ENCODE results near the gene RPH3AL.

Gene RPH3AL

DNA sequence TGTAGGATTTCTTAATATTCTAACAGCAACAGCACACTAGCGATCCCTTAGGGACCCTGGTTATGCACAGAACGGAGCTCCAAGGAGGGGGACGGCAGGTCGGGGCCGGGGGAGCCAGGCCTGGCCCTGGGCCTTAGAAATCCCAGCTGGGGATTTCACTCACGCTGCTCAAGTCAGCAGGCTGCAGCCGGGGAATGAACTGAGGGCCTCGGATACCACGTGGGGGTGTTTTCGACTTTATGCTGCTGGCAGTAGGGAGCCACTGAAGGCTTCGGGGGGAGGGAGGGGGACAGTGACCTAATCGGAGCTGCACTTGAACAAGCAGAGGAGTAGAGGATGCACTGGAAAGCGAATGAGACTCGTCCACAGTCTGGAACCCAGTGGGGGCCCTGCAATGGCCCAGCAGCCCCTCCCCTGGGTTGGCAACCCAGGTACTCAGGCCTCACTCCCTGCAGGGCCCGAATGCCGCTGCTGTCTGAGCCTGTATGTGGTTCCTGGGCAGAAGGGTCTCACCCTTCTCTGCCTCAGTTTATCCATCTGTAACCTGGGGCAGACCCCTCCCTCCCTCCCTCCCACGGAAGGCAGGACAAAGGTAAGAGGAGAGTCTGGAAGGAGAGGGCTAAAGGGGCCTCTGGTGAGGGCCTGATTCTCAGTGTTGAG lies 53.7 kb downstream of the RPH3AL start:
- no peak for ATAC-seq

DNA sequence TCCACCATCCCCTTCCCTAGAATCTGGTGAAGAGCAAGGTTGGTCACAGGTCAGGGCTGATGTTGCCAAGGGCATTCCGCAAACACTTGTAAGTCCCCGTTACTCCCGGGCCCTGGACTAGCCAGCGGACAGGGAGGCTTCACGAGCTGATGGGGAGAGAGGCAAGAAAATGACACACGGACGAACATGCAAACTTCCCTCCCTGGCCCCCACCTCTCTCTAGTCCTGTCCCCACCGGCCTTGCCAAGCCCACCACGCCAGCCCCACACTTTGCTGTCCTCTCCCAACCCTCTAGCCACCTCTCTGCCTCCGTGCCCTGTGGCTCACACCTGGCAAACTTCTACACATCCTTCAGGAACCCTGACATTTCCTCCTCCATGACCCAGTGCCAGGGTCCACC lies 54.8 kb downstream of the RPH3AL start:
- no peak for ATAC-seq

DNA sequence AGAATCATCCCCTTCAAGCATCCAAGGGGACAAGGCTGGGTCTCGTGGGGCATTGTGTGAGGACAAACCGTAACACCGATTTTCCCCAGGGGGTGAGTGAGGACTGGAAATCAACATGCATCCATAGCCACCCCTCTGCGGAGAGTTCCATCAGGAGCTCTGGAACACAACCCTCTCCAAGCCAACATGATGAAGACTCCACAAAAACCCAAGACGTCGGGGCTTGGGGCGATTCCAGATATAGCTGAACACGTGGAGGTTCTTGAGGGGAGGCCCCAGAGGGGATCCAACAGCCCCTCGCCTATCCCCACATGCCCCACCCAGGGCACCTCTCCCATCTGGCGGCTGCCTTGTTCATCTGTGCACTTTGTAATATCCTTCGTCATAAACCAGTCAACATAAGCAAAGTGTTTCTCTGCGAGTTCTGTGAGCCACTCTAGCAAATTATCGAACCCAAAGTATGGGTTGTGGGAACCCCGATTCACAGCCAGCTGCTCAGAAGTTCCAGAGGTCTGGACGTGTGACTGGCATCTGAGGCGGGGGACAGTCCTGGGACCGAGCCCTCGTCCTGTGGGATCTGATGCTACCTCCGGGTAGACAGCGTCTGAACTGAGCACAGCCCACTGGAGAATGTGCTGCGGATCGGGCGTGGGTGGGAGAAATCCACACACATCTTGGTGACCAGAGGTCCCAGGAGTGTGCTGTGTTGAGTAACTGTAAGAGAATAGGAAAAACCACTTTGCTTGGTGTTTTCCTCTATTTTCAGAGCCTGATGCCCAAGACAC lies 55.5 kb downstream of the RPH3AL start:
- ATAC-seq = no peak

DNA sequence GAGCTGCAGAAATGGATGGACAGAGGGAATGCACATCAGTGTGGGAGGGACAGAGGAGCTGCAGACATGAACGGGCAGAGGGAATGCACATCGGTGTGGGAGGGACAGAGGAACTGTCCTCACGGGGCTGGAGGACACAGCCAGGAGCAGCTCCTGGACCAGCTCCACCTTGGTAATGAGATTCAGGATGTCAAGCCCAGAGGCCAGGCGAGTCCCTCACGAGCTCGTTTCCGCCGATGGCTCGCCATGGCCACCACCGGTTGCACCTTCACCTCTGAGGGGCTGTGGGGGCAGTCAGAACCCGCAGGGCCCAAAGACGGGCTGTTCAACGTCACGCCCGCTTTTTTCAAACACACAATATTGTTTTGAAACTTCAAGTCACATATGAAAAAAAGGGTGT lies 56.2 kb downstream of the RPH3AL start:
- ATAC-seq = no peak

DNA sequence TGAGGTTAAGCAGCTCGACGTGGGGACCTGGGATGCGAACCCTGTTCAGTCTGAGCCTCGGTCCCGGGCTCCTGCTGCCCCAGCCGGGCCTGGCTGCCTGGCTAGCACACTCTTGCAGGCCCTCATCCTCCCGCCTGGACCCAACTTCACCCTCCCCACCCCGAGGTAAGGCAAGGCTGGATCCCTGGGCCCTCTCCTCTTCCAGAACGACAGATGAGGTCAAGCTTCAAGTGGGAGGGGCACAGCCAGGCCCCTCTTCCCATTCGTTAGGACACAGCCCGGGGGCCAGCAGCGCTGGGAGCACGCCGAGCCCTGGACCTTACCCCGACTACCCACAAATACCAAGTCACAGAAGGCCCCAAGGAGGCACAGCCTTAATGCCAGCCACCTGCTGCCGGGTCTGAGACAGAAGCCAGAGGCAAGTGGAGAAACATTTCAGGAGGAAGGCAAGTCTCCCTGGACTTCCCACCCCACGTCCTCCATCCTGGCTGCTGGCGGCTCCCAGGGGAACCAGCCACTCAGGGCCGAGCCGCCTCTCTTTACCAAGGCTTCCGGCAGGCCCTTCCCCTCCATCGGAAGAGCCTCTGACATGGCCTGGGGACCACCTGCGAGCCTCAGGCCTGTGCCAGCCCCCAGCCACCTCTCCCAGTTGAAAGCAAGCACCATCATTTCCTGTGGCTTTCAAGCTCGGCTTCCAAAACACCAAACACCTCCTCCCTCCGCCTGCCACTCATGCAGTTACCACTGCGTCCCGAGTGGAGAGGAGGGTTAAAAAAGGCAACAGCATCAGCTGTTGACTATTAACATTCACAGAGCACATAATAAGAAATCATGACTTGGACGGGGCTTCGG lies 59.9 kb downstream of the RPH3AL start:
- no peak for ATAC-seq

DNA sequence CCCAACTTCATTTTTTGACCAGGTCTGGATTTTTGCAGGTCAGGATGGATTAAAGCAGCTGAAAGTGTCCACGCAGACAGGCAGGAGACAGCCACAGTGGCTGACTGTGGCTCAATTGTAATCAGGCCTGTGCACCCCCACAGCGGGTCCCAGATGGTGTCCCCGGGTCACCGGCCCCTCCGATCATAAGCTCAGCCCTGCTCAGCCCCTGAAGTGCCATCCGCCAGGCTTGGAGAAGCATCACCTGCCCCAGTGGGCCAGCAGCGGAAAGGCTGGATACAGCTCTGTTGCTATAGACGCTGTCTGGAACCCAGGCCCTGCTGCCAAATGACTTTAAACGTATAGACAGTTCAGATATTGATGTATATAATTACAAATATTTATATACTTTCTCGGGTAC lies 60.6 kb downstream of the RPH3AL start:
- no peak for ATAC-seq

DNA sequence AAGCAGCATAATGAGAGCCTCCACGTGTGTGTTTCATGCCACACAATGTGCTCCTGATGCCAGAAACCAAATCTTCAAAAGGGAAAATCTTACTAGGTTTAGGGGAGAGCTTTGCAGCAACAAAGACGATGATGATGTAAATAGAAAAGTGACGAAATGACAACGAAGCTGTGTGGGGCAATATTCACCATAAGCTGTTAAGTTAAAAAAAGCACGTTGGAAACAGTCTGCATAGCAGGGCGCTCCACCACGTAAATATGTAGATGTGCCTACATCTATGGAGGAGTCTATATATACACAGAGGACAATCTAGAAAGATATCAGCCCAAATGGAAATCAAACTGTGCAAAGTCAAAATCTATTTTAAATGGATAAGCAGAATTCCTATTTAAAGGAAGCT lies 61.0 kb downstream of the RPH3AL start:
- ATAC-seq = no peak

DNA sequence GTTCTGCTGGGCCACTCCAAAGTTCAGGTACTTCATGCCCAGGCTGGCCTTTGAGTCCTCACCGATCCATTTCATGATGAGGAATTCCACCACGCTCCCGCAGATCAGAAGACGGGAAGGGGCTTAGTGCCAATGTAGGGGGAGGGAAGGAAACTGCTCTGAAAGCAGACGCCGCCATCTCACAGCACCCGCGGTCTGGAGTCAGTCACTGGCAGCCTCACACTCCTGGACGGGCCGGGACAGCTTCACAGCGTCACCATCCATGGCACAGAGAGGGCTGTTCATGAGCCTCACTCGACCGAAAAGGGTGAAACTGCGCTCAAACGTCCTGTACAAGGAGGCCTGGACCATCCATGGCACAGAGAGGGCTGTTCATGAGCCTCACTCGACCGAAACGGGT lies 62.0 kb downstream of the RPH3AL start:
- ATAC-seq = no peak

DNA sequence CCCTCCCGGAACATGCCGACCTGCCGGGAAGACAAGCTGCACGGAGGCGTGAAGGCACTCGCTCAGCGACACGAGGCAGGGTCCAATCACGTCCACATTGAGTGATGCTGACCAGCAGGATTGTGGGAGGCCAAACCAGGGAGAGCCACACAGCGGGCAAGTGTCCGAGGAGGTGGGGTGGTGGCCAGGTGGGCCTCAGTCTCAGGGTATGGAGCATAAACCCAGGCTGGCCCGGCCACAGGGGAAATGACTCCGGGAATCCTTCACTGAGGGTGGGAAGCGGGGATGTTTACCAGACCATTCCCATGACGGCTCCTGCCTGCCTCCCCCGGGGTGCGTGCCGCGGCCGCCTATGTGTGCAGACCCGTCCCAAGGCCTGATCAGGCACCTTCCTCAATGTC lies 62.5 kb downstream of the RPH3AL start:
- no peak for ATAC-seq

DNA sequence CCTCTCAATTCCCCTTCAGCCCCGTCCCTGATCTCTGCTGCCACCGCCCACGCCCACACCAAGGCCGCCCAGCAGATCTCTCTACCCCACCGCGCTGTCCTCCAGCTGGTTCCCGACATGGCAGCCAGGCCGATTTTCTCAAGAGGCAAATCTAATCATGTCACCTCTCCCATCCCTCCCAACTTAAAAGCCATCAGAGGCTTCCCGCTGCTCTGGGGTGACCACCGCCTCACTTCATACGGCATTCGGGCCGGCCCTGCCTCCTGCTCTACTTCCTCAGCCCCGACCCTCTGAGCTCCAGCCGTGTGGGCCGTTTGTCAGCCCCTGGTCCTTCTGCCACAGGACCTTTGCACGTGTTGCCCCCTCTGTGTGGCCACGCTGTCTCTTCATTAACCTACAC lies 63.2 kb downstream of the RPH3AL start:
- no peak for ATAC-seq

DNA sequence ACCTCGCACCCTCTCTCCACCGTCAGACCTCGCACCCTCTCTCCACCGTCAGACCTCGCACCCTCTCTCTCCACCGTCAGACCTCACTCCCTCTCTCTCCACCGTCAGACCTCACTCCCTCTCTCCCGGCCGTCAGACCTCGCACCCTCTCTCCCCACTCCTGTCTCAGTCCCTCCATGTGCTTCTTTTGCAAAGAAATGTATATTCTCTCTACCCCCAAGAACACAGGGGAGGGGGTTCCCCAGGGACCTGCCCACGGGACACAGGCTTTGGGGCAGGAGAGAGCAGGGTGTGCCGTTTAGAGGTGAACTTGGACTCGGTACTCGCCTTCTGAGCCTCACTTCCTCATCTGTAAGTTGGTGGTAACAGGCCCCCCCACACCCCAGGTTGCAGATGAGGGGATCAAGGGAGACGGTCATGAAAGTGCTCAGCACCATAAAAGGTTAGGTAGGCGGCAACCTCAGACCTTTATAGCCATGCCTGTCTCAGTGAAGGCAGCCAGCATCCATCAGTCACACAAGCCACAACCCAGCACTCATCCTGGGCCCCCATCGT lies 63.7 kb downstream of the RPH3AL start:
- no peak for ATAC-seq

DNA sequence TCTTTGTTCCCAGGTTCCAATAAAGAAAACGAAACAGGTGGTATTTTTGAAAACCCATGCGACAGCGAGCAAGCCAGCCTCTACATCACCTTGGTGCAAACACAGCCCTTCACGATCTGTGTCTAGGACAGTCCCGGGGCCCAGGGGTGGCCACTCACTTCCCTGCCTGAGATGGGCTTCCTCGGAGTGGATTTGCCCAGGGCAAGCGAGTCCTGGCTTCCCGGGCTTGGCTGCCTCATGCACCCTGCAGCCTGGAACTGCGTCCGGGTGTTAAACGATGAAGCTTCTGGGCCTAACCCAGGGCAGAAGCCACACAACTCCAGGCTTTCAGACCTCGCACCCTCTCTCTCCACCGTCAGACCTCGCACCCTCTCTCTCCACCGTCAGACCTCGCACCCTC lies 66.0 kb downstream of the RPH3AL start:
- no peak for ATAC-seq

DNA sequence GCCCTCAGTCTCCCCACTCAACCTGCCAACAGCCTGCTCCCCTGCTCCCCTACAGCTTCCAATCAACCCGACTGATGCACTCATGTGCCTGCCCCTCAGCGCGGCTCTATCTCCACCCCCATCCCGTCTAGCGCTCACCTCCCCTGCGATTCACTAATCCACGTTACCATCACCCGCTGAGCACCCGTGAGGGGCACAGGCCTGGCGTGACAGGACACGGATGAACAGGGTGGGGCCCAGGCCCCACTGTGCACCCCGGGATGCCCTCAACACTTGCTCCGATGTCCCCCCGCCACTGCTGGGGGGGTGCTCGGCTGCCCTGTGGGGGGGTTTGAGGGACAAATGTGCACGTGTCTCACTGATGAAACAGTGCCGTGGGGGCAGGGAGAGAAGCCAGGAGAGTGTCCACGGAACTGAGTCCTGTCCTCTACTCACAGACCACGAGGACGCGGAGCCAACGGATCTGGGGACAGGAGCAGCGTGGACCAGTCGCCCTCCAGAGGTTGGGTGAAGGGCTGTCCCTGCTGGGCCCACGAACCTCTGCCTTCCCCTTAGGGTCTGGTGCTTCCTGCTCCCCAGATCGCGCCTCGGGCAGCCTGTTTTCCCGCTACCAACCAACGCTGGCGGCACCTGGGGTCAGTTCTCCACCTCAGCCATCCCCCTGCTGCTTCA lies 66.7 kb downstream of the RPH3AL start:
- no peak for ATAC-seq

DNA sequence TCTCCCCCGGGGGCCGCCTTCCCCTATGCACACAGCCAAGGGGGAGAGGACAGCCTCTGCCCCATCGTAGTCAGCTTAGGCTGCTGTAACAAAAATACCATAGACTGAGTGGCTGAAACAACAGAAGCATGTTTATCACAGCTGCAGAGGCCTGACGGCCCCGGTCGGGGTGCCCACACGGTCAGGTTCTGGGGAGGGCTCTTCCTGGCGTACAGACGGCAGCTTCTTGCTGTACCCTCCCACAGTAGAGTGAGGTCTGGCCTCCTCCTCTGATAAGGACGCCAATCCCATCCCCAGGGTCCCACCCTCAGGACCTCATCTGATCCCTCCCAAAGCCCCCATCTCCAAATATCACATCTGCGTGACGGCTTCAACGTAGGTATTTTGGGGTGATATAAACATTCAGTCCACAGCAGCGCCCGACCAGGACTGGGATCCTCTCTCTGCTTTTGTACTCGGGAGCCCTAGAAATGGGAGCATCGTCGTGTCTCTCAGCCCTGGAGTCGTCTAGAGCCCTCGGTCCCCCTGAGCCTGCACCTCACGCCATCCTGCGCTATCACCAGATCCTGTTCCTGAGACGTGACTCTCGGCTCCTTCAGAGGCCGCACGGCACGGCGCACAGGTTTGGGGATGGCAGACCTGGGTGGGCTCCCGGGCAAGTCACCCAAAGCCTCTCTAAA lies 67.8 kb downstream of the RPH3AL start:
- no peak for ATAC-seq

DNA sequence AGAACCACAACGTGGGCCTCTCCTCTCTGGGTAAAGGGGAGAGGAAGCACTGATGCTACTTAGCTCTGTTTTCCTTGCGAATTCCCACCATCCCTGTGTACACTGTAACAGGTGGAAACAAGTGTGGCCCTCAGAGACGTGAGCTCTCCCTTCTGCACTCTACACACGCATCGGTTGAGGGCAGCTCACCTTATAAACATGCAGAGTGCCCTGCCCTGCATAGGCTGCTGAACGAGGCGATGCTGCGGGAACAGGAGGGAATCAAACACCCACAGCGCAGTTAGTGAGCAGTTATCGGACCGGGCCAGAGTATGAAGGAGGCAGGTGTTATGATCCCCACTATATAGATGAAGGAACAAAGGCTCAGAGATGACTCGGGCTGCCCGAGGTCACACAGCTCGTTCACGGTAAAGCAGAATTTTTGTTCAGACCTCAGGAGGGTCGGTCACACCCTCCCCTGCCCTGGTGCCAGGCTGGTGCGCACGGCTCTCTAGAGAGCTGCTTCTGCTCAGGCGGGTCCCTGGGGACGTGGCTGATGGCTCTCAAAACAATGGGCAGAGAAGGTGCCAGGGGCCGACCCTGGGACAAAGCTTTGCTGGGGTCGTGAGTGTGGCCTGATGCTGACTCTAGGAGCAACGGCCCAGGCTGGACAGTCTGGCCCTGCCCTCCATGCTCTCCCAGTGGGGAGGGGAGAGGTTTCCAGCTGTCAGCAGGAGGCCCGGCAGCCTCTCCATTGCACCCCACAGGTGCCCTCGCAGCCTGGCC lies 68.5 kb downstream of the RPH3AL start:
- no peak for ATAC-seq

DNA sequence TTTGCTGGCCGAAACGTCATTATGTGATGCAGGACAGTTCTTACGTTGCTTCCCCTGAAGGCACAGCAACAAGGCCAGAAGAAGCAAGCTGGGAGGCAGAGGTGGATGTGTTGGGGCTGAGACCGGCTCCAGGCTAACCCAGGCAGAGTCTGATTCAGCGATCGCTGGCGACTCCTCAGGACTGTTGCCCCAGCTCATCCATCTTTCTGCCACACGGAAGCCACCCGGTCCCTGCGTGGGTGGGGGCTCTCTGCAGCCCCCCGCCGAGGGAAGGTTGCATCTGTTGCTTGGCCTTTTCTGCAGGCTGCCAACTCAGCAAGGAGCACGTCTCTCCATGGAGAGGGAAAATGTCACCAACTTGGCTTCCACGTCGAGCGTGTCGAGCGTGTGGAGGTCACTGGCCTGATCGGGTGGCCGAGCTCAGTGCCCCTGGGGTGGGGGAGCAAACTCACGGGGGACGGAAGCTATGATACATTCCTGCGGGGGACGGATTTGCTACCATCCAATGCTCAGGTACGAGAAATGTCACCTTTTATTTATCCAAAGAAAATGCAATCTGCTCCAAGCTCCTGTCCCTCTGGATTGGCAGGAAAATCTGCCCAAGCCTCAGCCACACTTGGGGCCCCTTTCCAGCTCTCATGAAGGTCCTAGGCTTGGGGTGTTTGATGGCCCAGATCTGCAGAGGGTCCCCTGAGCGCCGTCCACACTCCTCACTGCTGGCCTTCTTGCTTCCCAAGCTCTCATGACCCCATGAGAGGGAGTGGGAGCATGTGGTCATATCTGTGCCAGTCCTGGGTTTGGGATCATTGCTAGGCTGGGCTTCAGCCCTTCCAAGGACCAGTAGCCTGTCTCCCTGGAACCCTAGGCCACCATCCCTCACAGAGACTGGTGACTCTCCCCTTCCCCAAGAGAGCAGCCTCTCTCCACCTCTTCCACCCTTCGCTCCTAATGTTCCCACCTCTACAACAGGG lies 69.4 kb downstream of the RPH3AL start:
- ATAC-seq = no peak

DNA sequence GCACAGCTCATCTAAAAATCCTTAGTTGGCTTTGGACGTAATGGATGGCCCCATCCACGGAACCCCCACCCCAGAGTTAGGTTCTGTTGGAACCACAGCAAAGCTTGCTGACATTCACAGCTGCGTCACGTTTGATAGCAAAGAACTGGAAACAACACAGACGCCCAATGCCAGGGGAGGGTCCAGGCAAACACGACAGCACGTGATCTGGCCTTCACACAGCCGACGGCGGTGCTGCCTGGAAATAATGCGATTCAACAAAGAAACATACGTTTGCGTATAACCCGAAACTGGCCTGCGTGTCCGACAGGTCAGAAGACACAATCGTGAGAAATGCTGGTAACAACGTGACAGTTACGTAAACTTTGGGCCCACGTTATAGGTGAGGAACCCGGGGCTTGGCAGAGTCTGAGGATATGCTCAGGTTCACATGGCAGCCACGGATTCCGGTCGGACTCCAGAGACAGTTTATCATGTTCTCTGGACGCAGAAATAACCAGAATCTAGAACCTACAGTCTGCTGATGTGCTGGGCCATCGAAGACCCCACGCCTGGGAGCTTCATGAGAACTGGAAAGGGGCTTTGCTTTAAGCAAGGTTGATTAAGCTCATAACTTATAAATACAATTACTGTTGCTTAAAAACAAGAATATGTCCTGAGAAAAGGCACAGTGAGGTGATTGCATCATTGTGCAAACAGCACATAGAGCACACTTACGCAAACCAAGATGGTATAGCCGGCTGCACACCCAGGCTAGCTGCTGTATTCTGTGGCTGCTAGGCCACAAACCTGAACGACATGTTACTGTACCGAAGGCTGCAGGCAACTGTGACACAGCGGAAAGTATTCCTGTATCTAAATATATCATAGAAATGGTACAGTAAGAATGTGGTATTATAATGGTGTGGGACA lies 70.4 kb downstream of the RPH3AL start:
- ATAC-seq = no peak

DNA sequence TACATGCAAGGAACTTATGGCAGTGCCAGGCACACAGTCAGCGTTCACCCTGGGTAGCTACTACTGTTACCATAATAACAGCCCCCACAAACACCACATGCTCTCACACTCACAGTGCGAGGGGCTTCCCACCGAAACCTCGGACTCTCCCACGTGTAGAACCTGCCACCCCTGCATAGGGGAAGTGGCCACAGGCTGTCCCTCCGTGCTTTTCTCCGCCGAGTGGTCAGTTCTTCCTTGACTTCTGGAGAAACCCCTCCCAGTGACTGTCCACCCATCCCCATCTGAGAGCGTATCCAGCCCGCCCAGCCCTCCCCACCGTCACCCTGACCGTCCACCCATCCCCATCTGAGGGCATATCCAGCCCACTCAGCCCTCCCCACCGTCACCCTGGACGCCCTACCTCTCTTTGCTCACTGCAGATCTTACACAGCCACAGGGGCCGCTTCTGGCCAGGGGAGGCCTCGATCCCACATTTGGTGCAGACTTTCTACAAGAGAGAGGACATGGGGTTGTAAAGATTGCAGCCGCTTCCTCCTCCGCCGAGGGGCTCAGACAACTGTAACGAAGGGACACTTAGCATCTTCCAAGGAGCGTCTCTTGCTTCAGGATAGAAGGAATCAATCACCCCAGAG lies 71.1 kb downstream of the RPH3AL start:
- ATAC-seq = no peak

DNA sequence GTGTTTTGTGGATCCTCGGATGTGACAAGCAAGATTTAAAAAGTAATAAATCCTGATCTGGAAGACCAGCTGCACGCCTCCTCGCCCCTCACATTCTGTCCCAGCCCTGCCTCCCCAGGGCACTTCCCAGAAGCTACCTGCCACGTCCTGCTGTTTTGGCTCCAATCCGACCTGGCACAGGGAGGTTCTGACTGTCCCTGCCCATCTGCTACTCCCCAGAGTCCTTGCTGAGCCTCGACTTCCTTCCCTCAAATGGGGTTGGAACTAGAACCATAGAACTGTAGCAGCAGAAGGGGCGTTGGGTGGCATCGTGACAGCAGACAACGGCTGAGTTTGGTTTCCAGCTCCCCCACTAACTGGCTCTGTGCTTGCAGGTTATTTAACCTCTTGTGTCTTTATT lies 71.7 kb downstream of the RPH3AL start:
- no peak for ATAC-seq
